Duodenal mucosa (tissue), 2 donors: ENCODE measurements around the gene NLRP11.

Source experiments
- H3K27ac ChIP-seq: one replicate; pipeline ENCODE4 v1.7.0; 2013; ENCODE audit warnings: low read depth, low read length
- H3K27me3 ChIP-seq, 2 donors: one replicate each; pipeline ENCODE4 v1.7.0; 2013; ENCODE audit warnings: low read length in 2 of 2, control low read depth in 1 of 2; ENCODE audit not compliant: insufficient read depth in 2 of 2, control insufficient read depth in 1 of 2
- H3K36me3 ChIP-seq, 2 donors: one replicate each; pipeline ENCODE4 v1.7.0; 2013; ENCODE audit warnings: low read length in 2 of 2, control low read depth in 1 of 2; ENCODE audit not compliant: insufficient read depth in 2 of 2, control insufficient read depth in 1 of 2
- H3K4me1 ChIP-seq, 2 donors: one replicate each; pipeline ENCODE4 v1.7.0; 2013; ENCODE audit warnings: low read length in 2 of 2, control low read depth in 1 of 2; ENCODE audit not compliant: insufficient read depth in 2 of 2, control insufficient read depth in 1 of 2
- H3K4me3 ChIP-seq, 2 donors: one replicate each; pipeline ENCODE4 v1.7.0; 2013; ENCODE audit warnings: low read length in 2 of 2, low read depth in 1 of 2
- H3K9ac ChIP-seq, 2 donors: one replicate each; pipeline ENCODE4 v1.7.0; 2013; ENCODE audit warnings: low read length in 2 of 2, low read depth in 1 of 2
- H3K9me3 ChIP-seq, 2 donors: one replicate each; pipeline ENCODE4 v1.7.0; 2013; ENCODE audit warnings: low read length in 2 of 2, control low read depth in 1 of 2; ENCODE audit not compliant: control insufficient read depth in 1 of 2

Gene NLRP11

GRCh38 chr19:55831846-55832245 is at the start of gene NLRP11:
Gene NLRP11 (minus strand): TSS chr19:55831999. CDS start chr19:55818174, 13,825 bp downstream.
- Histone ChIP-seq H3K36me3 (no peaks in the 10 kb centered on the region), H3K9me3 (no peaks in the 10 kb centered on the region), H3K4me3 (no peak within 1 kb of the TSS), H3K27me3 (no peaks in the 10 kb centered on the region), H3K4me1 (no peaks in the 10 kb centered on the region), H3K9ac (no peak within 1 kb of the TSS), H3K27ac (no peak within 1 kb of the TSS)

GRCh38 chr19:55877211-55877610 is 45.4 kb upstream of the NLRP11 start:
- Histone ChIP-seq H3K4me3 (no peak overlapping the region), H3K9me3 (no peaks in the 10 kb centered on the region), H3K4me1 (no peaks in the 10 kb centered on the region), H3K9ac (no peak overlapping the region), H3K27me3 (no peaks in the 10 kb centered on the region), H3K27ac (no peak overlapping the region), H3K36me3 (no peaks in the 10 kb centered on the region)

GRCh38 chr19:55870736-55871135 is 38.9 kb upstream of the NLRP11 start:
- no peaks in the 10 kb centered on the region for H3K36me3 ChIP-seq
- no peaks in the 10 kb centered on the region for H3K27me3 ChIP-seq

GRCh38 chr19:55867101-55867500 is 35.3 kb upstream of the NLRP11 start:
- Histone ChIP-seq H3K4me3 (no peak overlapping the region), H3K4me1 (no peaks in the 10 kb centered on the region), H3K36me3 (no peaks in the 10 kb centered on the region), H3K9me3 (peaks cover 0 to 6% of the 10 kb centered on the region in 2 donors), H3K27ac (no peak overlapping the region), H3K9ac (no peak overlapping the region), H3K27me3 (no peaks in the 10 kb centered on the region)

More at GRCh38 chr19:55870736-55871135, 38.9 kb upstream of the NLRP11 start:
- H3K9ac ChIP-seq, result no peak overlapping the region
- H3K4me3 ChIP-seq, result no peak overlapping the region
- peaks cover 0 to 6% of the 10 kb centered on the region in 2 donors for H3K9me3 ChIP-seq
- no peaks in the 10 kb centered on the region for H3K4me1 ChIP-seq
- no peak overlapping the region for H3K27ac ChIP-seq

GRCh38 chr19:55866521-55866920 is 34.7 kb upstream of the NLRP11 start:
- H3K9ac ChIP-seq, result no peak overlapping the region
- H3K4me1 ChIP-seq, result no peaks in the 10 kb centered on the region
- H3K27ac ChIP-seq, result no peak overlapping the region
- H3K36me3 ChIP-seq, result no peaks in the 10 kb centered on the region
- peaks cover 0 to 6% of the 10 kb centered on the region in 2 donors for H3K9me3 ChIP-seq
- H3K4me3 ChIP-seq, result no peak overlapping the region
- no peaks in the 10 kb centered on the region for H3K27me3 ChIP-seq

GRCh38 chr19:55858969-55859368 is 27.2 kb upstream of the NLRP11 start:
- no peaks in the 10 kb centered on the region for H3K36me3 ChIP-seq
- no peak overlapping the region for H3K27ac ChIP-seq
- H3K9ac ChIP-seq, result no peak overlapping the region
- H3K4me1 ChIP-seq, result no peaks in the 10 kb centered on the region
- no peak overlapping the region for H3K4me3 ChIP-seq
- no peaks in the 10 kb centered on the region for H3K27me3 ChIP-seq
- no peaks in the 10 kb centered on the region for H3K9me3 ChIP-seq

- Histone ChIP-seq H3K27me3 (no peaks in the 10 kb centered on the region), H3K4me3 (no peak overlapping the region), H3K27ac (no peak overlapping the region), H3K4me1 (no peaks in the 10 kb centered on the region), H3K9me3 (no peaks in the 10 kb centered on the region), H3K36me3 (no peaks in the 10 kb centered on the region), H3K9ac (no peak overlapping the region)
These were observed 26.6 kb upstream of the NLRP11 start for GRCh38 chr19:55858401-55858800.

- no peak overlapping the region for H3K9ac ChIP-seq
- no peaks in the 10 kb centered on the region for H3K27me3 ChIP-seq
- no peak overlapping the region for H3K27ac ChIP-seq
- H3K4me1 ChIP-seq, result no peaks in the 10 kb centered on the region
- H3K9me3 ChIP-seq, result no peaks in the 10 kb centered on the region
- H3K4me3 ChIP-seq, result no peak overlapping the region
- no peaks in the 10 kb centered on the region for H3K36me3 ChIP-seq
These were observed 26.2 kb upstream of the NLRP11 start for GRCh38 chr19:55857974-55858373.

GRCh38 chr19:55857149-55857548 is 25.4 kb upstream of the NLRP11 start:
- Histone ChIP-seq H3K36me3 (no peaks in the 10 kb centered on the region), H3K27ac (no peak overlapping the region), H3K27me3 (no peaks in the 10 kb centered on the region), H3K4me1 (no peaks in the 10 kb centered on the region), H3K9ac (no peak overlapping the region), H3K4me3 (no peak overlapping the region), H3K9me3 (no peaks in the 10 kb centered on the region)

- no peaks in the 10 kb centered on the region for H3K4me1 ChIP-seq
- H3K27ac ChIP-seq, result no peak overlapping the region
- H3K36me3 ChIP-seq, result no peaks in the 10 kb centered on the region
- H3K9me3 ChIP-seq, result no peaks in the 10 kb centered on the region
- no peaks in the 10 kb centered on the region for H3K27me3 ChIP-seq
- no peak overlapping the region for H3K9ac ChIP-seq
- no peak overlapping the region for H3K4me3 ChIP-seq
These were observed 23.4 kb upstream of the NLRP11 start for GRCh38 chr19:55855160-55855559.

GRCh38 chr19:55838906-55839305 is 7.1 kb upstream of the NLRP11 start:
- Histone ChIP-seq H3K4me1 (no peaks in the 10 kb centered on the region), H3K27me3 (no peaks in the 10 kb centered on the region)

More at GRCh38 chr19:55838906-55839305, 7.1 kb upstream of the NLRP11 start:
- no peaks in the 10 kb centered on the region for H3K9me3 ChIP-seq
- H3K9ac ChIP-seq, result no peak overlapping the region
- no peak overlapping the region for H3K27ac ChIP-seq
- no peaks in the 10 kb centered on the region for H3K36me3 ChIP-seq
- no peak overlapping the region for H3K4me3 ChIP-seq
